8988T (cell line): ENCODE data around the gene ALOXE3.
"Not testable (repeated sequence)": the region's sequence is repeated elsewhere in the genome, so short reads cannot be mapped to it uniquely, and the experiment has no call there.

Experiments used
- DNase-seq: peaks from one replicate; pipeline ENCODE4 v3.0.0; 2011

ALOXE3 gene

GRCh38 chr17:8121407-8121680 lies 3.0 kb upstream of the ALOXE3 start:
- no peak for DNase-seq

- no peak for DNase-seq
Measured at GRCh38 chr17:8120520-8121406, 2.4 kb upstream of the ALOXE3 start.

- DNase-seq: no peak
Measured at GRCh38 chr17:8119581-8120519, 1.5 kb upstream of the ALOXE3 start.

GRCh38 chr17:8118769-8119580 lies 661 bp upstream of the ALOXE3 start:
- peak; percentile 60 for DNase-seq

GRCh38 chr17:8117367-8117979 lies 841 bp downstream of the ALOXE3 start:
- DNase-seq: no peak

- no peak for DNase-seq
Measured at GRCh38 chr17:8116776-8117175, 1.5 kb downstream of the ALOXE3 start.

- no peak for DNase-seq
Measured at GRCh38 chr17:8110907-8111306, 7.4 kb downstream of the ALOXE3 start.

- DNase-seq: no peak
Measured at GRCh38 chr17:8110456-8110804, 7.9 kb downstream of the ALOXE3 start.

GRCh38 chr17:8109661-8110455 lies 8.5 kb downstream of the ALOXE3 start:
- no peak for DNase-seq

GRCh38 chr17:8108972-8109660 lies 9.2 kb downstream of the ALOXE3 start:
- no peak for DNase-seq

- not testable (repeated sequence) for DNase-seq
Measured at GRCh38 chr17:8106980-8107379, 11.3 kb downstream of the ALOXE3 start.

GRCh38 chr17:8105957-8106398 lies 12.3 kb downstream of the ALOXE3 start:
- no peak for DNase-seq

- no peak for DNase-seq
Measured at GRCh38 chr17:8104911-8105310, 13.4 kb downstream of the ALOXE3 start.

- no peak for DNase-seq
Measured at GRCh38 chr17:8103549-8103948, 14.8 kb downstream of the ALOXE3 start.

- DNase-seq: no peak
Measured at GRCh38 chr17:8101721-8102120, 16.6 kb downstream of the ALOXE3 start.

- no peak for DNase-seq
Measured at GRCh38 chr17:8100763-8101162, 17.6 kb downstream of the ALOXE3 start.

- DNase-seq: no peak
Measured at GRCh38 chr17:8100111-8100510, 18.2 kb downstream of the ALOXE3 start.

GRCh38 chr17:8096541-8096940 lies 21.8 kb downstream of the ALOXE3 start:
- no peak for DNase-seq

- DNase-seq: no peak
Measured at GRCh38 chr17:8095361-8095760, 23.0 kb downstream of the ALOXE3 start.

- DNase-seq: no peak
Measured at GRCh38 chr17:8091033-8091687, 27.2 kb downstream of the ALOXE3 start.

- DNase-seq: no peak
Measured at GRCh38 chr17:8089728-8090127, 28.6 kb downstream of the ALOXE3 start.
